ENCODE data around the gene HMGCLL1.

DNA sequence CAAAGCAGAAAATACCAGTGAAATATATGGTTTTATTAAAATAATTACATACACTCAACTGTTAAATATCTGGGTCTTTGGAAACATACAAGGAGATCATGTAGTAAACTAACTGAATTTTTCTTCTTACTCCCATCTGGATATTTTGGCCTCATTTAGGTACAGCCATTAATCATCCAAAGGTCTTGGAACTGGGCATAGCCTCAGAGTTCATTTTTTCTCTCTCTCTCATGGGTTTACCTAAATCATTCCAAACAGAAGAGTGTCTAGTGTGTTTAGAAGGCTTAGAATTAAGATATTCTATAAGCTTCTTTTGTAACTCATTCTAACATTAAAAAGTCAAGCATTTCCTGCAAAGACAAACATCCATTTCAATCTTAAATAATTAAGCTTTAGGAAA, 79.4 kb downstream of the HMGCLL1 start:
- TF ChIP-seq POLR2AphosphoS5 (IDR thresholded peaks at IDR 0.05) (no peak), POLR2A (IDR thresholded peaks at IDR 0.05) (no peak), EP300 (IDR thresholded peaks at IDR 0.05) (no peak)
- TF ChIP-seq, protein P1, sequence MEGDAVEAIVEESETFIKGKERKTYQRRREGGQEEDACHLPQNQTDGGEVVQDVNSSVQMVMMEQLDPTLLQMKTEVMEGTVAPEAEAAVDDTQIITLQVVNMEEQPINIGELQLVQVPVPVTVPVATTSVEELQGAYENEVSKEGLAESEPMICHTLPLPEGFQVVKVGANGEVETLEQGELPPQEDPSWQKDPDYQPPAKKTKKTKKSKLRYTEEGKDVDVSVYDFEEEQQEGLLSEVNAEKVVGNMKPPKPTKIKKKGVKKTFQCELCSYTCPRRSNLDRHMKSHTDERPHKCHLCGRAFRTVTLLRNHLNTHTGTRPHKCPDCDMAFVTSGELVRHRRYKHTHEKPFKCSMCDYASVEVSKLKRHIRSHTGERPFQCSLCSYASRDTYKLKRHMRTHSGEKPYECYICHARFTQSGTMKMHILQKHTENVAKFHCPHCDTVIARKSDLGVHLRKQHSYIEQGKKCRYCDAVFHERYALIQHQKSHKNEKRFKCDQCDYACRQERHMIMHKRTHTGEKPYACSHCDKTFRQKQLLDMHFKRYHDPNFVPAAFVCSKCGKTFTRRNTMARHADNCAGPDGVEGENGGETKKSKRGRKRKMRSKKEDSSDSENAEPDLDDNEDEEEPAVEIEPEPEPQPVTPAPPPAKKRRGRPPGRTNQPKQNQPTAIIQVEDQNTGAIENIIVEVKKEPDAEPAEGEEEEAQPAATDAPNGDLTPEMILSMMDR (IDR thresholded peaks at IDR 0.05), result no peak
